Stomach (tissue), 4 donors: ENCODE data around the gene LTB4R.

Experiments used
- POLR2A ChIP-seq, 4 donors: fragments of 450-650 bp; IDR thresholded peaks; one replicate each; pipeline ENCODE4 v1.6.1; 2016; ENCODE audit warnings: antibody characterized with exemption in 4 of 4, control low read depth in 2 of 4, mild to moderate bottlenecking in 1 of 4, moderate library complexity in 1 of 4
- POLR2AphosphoS5 ChIP-seq, 3 donors: sonication (generic); formaldehyde crosslinking; IDR thresholded peaks; one replicate each; pipeline ENCODE4 v1.6.1; 2016; ENCODE audit warnings: antibody characterized with exemption in 3 of 3
- TF ChIP-seq, protein P1 (sequence below), 7 experiments: fragments of 450-650 bp in 4 of 7; fragments of 200-600 bp in 3 of 7; sonication (generic) in 3 of 7; IDR thresholded peaks; one replicate each; pipeline ENCODE4 v1.5.1; 2016 to 2019; ENCODE audit warnings: antibody characterized with exemption in 7 of 7, control low read depth in 2 of 7, mild to moderate bottlenecking in 1 of 7

DNA sequence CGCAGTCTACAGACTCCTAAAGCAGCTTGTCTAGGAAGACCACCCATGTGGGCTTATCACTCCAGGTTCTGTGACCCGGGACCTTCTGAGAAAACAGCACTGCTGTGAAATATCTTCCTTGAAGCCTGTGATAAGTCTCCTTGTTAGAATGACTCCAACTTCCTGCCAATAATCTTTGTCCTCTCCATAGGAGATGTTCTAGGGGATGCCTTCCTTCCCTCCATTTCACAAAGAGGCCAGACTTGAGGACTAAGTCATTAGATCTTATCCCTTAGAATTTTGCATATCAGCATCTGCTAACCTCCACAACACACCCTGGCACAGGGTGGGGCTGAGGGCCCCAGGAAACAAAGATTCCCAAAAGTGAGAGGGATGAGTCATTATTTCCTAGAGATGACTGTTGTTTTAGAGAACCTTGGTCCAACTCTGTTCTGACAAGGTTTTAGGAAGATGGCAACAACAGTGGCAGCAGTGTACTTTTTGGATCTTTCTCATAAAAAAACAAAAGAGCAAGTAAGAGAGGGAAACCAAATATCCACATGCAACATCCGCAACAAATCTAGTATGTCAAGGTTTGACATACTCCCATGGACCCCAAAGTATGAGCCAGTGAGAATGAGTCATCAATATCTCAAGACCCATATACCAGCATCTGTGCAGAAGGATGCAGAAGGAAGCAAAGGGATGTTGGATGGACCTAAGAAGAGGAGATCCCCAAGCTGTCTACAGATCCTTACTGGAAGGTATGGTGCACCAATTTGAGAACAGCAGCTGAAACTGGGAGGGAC, 6.0 kb downstream of the LTB4R start:
- TF ChIP-seq, protein P1, sequence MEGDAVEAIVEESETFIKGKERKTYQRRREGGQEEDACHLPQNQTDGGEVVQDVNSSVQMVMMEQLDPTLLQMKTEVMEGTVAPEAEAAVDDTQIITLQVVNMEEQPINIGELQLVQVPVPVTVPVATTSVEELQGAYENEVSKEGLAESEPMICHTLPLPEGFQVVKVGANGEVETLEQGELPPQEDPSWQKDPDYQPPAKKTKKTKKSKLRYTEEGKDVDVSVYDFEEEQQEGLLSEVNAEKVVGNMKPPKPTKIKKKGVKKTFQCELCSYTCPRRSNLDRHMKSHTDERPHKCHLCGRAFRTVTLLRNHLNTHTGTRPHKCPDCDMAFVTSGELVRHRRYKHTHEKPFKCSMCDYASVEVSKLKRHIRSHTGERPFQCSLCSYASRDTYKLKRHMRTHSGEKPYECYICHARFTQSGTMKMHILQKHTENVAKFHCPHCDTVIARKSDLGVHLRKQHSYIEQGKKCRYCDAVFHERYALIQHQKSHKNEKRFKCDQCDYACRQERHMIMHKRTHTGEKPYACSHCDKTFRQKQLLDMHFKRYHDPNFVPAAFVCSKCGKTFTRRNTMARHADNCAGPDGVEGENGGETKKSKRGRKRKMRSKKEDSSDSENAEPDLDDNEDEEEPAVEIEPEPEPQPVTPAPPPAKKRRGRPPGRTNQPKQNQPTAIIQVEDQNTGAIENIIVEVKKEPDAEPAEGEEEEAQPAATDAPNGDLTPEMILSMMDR (IDR thresholded peaks at IDR 0.05) = no peak
- TF ChIP-seq POLR2AphosphoS5 (IDR thresholded peaks at IDR 0.05) = no peak
- TF ChIP-seq POLR2A (IDR thresholded peaks at IDR 0.05) = no peak
